Right lung (tissue), 5 donors: ENCODE measurements around the gene OR5AC2. TPM values are rescaled to one million over a fixed set of nuclear protein-coding genes. Genes with fewer than 3 reads are reported as not detected.

Experiments
- polyA plus RNA-seq, 5 donors: library from polyadenylated mRNA; unstranded; fragments of 120-200 nt; gene quantifications; one replicate each; pipeline versions ENCODE4 v1.2.1 to v1.2.3, GENCODE V29; 2013; ENCODE audit warnings: inconsistent platforms in 1 of 5, low replicate concordance in 1 of 5; ENCODE audit not compliant: insufficient read length in 5 of 5, insufficient read depth in 1 of 5

The OR5AC2 gene
- polyA plus RNA-seq, 5 donors = not detected

Other genes with a start within 250 kb of the OR5AC2 start
- gene RIOX2, start 114.7 kb upstream of the OR5AC2 start, polyA plus RNA-seq = 10 to 100 TPM; 35.0 to 45.0 (median 40.7) TPM
- under 1 TPM in 1 of 5 donors, not detected in 4; 0.04 TPM for gene GABRR3, start 51.9 kb upstream of the OR5AC2 start, polyA plus RNA-seq
- gene OR5H1, start 43.5 kb downstream of the OR5AC2 start, polyA plus RNA-seq = under 1 TPM in 1 of 5 donors, not detected in 4; 0.03 TPM
- gene OR5H14, start 60.3 kb downstream of the OR5AC2 start, polyA plus RNA-seq = under 1 TPM in 1 of 5 donors, not detected in 4; 0.03 TPM
- gene OR5H15, start 79.5 kb downstream of the OR5AC2 start, polyA plus RNA-seq = not detected
- gene OR5H6, start 177.1 kb downstream of the OR5AC2 start, polyA plus RNA-seq = not detected
- gene OR5H2, start 195.3 kb downstream of the OR5AC2 start, polyA plus RNA-seq = not detected